Ovary (tissue), 3 donors: Measurements from ENCODE around the gene GABRR2.

Experiments
- CTCF ChIP-seq, 3 donors: fragments of 450-650 bp in 2 of 3; fragments of 200-600 bp in 1 of 3; IDR thresholded peaks; one replicate each; pipeline versions ENCODE4 v1.5.1 to v1.8.0; 2016 to 2022; ENCODE audit warnings: antibody characterized with exemption in 3 of 3, mild to moderate bottlenecking in 1 of 3
- POLR2A ChIP-seq: fragments of 450-650 bp; IDR thresholded peaks from one replicate; pipeline ENCODE4 v1.6.1; 2017; ENCODE audit warnings: antibody characterized with exemption, mild to moderate bottlenecking, moderate library complexity
- donor health status: DM: no; HTN: no; CAD: no.

- no peak for TF ChIP-seq POLR2A
- TF ChIP-seq CTCF (IDR thresholded peaks at IDR 0.05) = no peak
These were observed 93.0 kb downstream of the GABRR2 start for GRCh38 chr6:89221971-89222711.
